HT1080 (cell line): Measurements from ENCODE around the gene RNF126. TPM values are rescaled to one million over a fixed set of nuclear protein-coding genes. Genes with fewer than 3 reads are reported as not detected.
"Not testable (repeated sequence)": the region's sequence is repeated elsewhere in the genome, so short reads cannot be mapped to it uniquely, and the experiment has no call there.

ENCODE experiments used
- DNase-seq: peaks from one replicate; pipeline ENCODE4 v3.0.0-alpha.2; 2015; ENCODE audit warnings: low read depth
- total RNA-seq: library from RNA; depleted of rRNA; stranded (reverse); fragments of >200 nt; shearing (Covaris generic); gene quantifications from 2 replicates; pipeline ENCODE4 v1.2.3, GENCODE V29; 2014

RNF126 gene
- total RNA-seq, 1 experiment from 2014 or later, result 130 TPM

GRCh38 chr19:686589-687297 is 23.7 kb upstream of the RNF126 start:
- no peak for DNase-seq

GRCh38 chr19:685454-685931 is 22.5 kb upstream of the RNF126 start:
- DNase-seq, result no peak

GRCh38 chr19:682678-683320 is 19.8 kb upstream of the RNF126 start:
- DNase-seq, result no peak

- DNase-seq, result no peak
Measured at GRCh38 chr19:681029-682019, 18.3 kb upstream of the RNF126 start.

GRCh38 chr19:680287-681028 is 17.4 kb upstream of the RNF126 start:
- DNase-seq, result peak; percentile 86

- no peak for DNase-seq
Measured at GRCh38 chr19:679418-680286, 16.6 kb upstream of the RNF126 start.

GRCh38 chr19:678791-679388 is 15.9 kb upstream of the RNF126 start:
- no peak for DNase-seq

- DNase-seq, result no peak
Measured at GRCh38 chr19:677601-678436, 14.8 kb upstream of the RNF126 start.

GRCh38 chr19:677201-677600 is 14.2 kb upstream of the RNF126 start:
- peak; percentile 73 for DNase-seq

GRCh38 chr19:676339-677105 is 13.5 kb upstream of the RNF126 start, which contains the start of gene FSTL3:
TSS of gene FSTL3 (plus strand) at chr19:676392. CDS start at chr19:676424, 32 bp downstream.
- no peak for DNase-seq

GRCh38 chr19:676007-676338 is 13.0 kb upstream of the RNF126 start:
- no peak for DNase-seq

GRCh38 chr19:674282-675151 is 11.5 kb upstream of the RNF126 start:
- no peak for DNase-seq

- DNase-seq, result no peak
Measured at GRCh38 chr19:670609-671075, 7.6 kb upstream of the RNF126 start.

- not testable (repeated sequence) for DNase-seq
Measured at GRCh38 chr19:668675-669434, 5.8 kb upstream of the RNF126 start.

- not testable (repeated sequence) for DNase-seq
Measured at GRCh38 chr19:666985-667573, 4.1 kb upstream of the RNF126 start.
